HK-2 (cell line): ENCODE results near the gene PITX2.
A peak's percentile ranks its signal among the peaks of the same experiment; 100 is the strongest.

Experiments
- DNase-seq: peaks from one replicate; pipeline ENCODE4 v3.0.0-alpha.2; 2018; ENCODE audit not compliant: unreplicated experiment

PITX2 gene

DNA sequence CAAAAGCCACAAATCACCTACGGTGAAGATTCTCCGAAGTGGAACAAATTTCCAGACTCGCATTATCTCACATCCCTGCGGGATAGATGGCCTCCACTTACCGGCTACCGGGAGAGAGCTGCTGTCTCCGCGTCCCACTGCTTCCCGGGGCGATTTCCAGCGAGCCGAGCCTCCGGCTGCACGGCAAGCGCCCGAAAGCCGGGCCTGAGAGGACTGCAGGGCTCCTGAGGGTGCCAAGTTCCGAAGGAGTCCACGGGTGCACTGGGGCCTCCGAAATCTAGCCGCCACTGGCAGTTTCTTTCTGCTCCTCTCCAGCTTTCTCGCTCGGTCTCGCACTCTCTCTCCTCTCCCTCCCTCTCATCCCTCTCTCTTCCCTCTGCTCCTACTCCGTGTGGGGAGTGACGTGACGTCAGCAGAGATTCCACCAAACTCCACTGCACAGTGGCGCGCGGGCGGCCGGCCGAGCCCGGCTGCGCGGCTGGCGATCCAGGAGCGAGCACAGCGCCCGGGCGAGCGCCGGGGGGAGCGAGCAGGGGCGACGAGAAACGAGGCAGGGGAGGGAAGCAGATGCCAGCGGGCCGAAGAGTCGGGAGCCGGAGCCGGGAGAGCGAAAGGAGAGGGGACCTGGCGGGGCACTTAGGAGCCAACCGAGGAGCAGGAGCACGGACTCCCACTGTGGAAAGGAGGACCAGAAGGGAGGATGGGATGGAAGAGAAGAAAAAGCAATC, 14.0 kb upstream of the PITX2 start:
- peak; percentile 78 for DNase-seq

DNA sequence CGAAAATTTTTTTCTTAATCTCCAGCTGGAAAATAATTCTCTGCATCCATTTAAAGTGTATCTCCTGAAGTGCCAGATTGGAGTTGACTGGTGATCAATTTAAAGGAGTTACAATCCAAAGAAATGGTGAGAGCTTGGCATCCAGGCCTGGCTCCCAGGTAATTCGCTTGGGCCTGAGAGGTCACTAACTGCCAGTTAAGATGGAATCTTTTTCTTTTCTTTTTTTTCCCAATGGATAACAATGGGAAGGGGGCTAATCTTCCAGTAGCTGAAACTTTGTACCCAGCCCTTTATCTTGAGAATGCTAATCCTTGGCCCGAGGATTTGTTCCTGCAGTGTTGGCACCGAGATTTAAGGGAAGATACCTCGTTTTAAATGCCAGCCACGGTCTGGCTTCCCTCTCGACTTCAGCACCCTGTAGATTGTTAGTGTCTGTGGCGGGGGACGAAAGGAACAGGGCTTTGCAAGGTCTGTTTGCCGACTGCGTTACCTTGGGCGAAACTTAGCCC, 13.3 kb upstream of the PITX2 start:
- no peak for DNase-seq

- no peak for DNase-seq
These were observed 12.4 kb upstream of the PITX2 start for GRCh38 chr4:110635163-110635865.

- DNase-seq = no peak
These were observed 11.7 kb upstream of the PITX2 start for GRCh38 chr4:110634350-110635162.

- DNase-seq = no peak
These were observed 10.8 kb upstream of the PITX2 start for GRCh38 chr4:110633358-110634341.

GRCh38 chr4:110632506-110633357, 9.9 kb upstream of the PITX2 start:
- no peak for DNase-seq

GRCh38 chr4:110631584-110632505, 9.0 kb upstream of the PITX2 start:
- DNase-seq = peak; percentile 90

- no peak for DNase-seq
These were observed 8.0 kb upstream of the PITX2 start for GRCh38 chr4:110630688-110631402.

GRCh38 chr4:110629780-110630687, 7.2 kb upstream of the PITX2 start:
- DNase-seq = no peak

- no peak for DNase-seq
These were observed 6.4 kb upstream of the PITX2 start for GRCh38 chr4:110629214-110629754.

DNA sequence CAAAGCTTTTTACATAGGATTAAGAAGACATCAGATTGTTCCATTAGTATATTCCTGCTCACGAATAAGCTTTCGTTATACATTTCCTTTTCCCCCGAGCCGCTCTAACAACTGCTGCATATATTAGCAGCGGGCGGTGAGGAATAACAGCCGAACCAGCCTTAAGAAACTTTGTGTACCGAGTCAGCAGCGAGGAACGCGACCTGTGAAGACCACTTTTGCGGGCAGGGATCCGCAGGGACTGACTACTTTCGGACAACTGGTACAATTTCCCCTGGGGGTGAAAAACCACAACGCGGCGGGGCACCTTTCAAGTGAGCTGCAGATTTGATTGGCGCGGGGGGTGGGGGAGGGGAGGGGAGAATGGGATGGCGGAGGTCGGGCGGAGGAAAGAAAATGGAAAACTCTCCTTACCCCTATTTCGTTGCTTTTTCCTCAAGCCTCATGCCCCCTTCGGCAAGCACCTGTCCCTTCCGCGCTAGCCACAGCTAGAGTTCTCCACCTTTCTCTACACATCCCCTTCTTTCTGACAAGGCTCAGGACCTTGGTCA, 5.9 kb upstream of the PITX2 start:
- DNase-seq = no peak

DNA sequence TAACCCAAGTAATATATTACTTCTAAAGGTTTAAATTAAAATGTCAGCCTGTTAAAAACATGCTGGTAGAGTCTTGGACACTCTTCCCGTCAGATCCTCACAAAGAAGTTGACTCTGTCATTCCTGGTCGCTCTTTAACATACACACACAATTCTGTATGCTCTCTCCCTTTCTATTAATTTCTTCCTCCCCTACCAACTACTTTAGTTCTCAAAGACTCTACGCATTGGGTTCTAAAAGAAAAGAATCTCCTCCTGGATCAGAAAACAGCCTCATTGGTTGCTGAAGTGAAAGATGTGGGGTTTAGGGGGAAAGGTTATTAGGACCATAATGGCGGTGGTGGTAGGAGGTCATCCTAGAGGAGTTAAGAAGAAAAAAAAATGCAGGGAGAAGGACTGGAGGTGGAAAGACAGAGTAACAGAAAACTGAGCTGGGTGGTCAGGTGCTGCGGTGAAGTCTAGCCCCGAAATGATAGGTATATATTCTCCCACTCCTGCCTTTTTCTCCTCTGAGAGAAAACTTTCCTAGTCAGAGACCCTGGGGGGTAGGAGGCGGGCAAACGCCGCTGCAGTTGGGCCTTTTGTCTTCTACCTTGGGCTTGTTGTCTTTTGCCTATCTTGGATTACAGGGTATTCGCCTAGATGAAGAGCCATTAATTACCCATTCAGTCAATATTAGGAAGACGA, 5.2 kb upstream of the PITX2 start:
- DNase-seq = no peak

DNA sequence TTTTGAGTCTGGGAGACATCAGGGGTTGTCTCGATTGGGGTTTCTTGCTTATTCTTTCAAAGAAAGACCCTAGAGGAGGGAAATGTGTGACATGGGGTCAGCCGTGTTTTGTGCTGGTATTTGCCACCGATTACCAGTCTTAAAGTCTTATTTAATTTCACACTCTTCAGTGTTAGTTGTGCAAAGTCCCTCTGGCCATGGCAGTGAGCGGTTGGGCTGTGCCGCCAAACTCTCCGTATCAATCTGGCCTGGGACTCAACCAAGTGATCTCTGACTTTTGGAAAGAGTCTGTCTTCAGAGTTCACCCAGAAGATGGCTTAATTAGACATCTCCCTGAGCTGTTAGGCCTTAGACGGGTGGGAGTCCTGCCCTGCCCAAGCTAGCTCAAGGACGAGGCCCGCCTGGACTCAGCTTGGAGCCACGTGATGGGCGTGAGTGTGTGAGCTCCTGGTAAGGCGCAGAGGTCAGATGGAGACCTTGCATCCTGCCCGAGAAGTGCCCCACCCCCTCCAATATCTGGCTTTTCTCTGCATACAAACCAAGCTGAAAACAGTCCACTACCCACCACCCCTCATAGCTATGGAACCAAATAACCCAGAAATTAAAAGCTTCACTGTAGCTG, 3.8 kb upstream of the PITX2 start:
- DNase-seq = no peak

- DNase-seq = no peak
These were observed 2.8 kb upstream of the PITX2 start for GRCh38 chr4:110625576-110626257.

DNA sequence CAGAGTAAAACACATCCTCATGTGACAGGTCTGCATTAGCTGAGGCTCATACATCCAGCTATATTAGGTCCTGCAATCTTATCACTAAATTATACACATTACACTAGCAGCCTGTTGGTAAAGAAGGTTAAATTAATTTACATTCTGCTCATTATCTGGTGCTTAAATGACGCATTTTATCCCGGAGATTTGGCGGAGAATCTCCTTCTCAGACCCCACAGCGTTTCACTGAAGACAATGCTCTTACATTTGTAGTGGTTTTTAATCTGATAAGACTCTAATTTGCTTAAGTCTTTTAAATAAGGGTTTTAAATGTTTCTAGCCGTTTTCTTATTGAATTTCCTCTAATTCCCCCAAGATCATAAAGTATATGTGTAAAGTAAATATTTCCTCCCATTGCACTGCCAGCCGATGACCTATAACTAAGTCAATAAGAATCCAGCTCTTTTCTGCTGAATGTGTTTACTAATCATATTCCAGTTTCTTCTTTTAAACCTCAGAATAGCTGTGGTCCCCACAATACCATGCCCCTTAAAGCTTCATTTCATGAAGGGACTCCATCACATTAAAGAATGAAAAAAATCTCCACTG, 2.1 kb upstream of the PITX2 start:
- no peak for DNase-seq
